ENCODE results near the gene AXIN2.
A peak's percentile ranks its signal among the peaks of the same experiment; 100 is the strongest.

The AXIN2 gene, protein sequence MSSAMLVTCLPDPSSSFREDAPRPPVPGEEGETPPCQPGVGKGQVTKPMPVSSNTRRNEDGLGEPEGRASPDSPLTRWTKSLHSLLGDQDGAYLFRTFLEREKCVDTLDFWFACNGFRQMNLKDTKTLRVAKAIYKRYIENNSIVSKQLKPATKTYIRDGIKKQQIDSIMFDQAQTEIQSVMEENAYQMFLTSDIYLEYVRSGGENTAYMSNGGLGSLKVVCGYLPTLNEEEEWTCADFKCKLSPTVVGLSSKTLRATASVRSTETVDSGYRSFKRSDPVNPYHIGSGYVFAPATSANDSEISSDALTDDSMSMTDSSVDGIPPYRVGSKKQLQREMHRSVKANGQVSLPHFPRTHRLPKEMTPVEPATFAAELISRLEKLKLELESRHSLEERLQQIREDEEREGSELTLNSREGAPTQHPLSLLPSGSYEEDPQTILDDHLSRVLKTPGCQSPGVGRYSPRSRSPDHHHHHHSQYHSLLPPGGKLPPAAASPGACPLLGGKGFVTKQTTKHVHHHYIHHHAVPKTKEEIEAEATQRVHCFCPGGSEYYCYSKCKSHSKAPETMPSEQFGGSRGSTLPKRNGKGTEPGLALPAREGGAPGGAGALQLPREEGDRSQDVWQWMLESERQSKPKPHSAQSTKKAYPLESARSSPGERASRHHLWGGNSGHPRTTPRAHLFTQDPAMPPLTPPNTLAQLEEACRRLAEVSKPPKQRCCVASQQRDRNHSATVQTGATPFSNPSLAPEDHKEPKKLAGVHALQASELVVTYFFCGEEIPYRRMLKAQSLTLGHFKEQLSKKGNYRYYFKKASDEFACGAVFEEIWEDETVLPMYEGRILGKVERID

DNA sequence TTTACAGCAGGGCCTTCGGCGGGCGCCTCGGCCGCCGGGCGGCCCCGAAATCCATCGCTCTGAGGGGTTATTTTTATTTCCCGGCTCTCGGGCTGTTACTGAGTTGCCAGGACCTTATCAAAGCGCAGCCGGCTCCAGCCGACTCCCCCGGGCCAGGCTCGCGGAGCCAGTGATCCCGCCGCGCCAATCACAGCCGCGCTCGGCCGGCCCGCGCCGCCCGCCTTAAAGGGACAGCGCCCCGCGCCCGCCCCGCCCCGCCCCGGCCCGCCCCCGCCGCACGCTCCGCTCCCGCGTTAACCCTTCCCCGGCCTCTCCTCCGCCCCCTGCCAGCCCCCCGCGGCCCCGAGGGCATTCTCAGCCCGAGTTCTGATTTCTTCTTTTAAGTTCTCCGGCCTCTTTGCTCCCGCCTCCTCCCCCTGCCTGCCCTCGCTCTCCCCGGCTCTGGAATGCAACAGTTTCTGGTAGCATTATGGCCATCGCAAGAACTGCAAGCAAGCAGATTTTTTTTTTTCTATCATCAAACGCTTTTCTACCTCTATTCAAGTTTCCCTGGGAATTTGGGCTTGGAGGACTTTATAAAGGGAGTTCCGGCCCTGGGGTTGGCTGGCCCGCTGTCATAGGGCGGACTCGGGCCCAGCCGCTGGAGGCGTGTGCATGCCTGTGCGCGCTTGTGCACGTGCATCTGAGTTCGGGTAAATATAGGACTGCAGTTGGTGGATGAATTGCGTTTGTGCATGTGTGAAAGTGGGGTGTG is at the start of gene AXIN2:
TSS of gene AXIN2 (minus strand) at position 197 of the 754 bp plus-strand sequence. CDS start 3,028 bp downstream, outside the sequence.
- peak; percentile 64 to 78 for DNase-seq (ENCODE audit: low read depth in 1 of 2, low spot score in 1 of 2)

DNA sequence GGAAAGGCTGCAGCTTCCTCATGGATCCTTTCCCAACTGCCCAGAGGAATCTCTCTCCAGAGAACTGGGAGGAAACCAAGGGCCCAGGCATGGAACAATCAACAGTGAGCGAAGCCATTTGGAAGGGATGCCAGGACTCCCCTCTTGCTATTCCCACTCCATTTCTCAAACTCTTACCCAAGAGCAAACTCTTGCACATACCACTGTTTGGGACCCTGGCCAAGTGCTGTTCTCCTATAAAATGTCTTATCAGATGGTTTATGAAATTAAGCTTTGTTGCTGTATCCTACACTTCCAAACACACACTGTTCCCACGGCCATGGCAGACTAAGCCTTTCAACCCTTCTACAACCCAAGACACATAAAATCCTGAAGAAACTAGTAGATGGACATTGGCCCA is 48.3 kb upstream of the AXIN2 start:
- DNase-seq (ENCODE audit: low read depth in 1 of 2, low spot score in 1 of 2): no peak

DNA sequence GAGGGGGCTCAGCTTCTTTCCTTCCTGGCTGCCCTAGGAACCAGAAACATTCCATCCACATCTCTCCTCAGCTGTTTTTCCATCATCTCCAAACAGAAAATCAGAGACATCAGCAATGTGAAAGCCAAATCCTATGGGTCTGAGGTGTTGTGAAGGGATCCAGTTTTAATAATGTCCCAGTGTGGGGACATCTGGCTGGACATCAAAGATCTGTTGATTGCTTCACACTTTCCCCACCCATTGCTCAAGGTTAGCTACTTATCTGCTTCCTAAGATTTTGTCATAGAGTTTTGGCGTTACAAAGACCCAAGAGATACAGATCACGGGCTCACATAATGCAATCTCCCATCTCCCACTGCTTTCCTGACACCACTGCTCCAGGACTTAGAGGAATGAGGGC is 47.8 kb upstream of the AXIN2 start:
- DNase-seq (ENCODE audit: low read depth in 1 of 2, low spot score in 1 of 2): no peak

DNA sequence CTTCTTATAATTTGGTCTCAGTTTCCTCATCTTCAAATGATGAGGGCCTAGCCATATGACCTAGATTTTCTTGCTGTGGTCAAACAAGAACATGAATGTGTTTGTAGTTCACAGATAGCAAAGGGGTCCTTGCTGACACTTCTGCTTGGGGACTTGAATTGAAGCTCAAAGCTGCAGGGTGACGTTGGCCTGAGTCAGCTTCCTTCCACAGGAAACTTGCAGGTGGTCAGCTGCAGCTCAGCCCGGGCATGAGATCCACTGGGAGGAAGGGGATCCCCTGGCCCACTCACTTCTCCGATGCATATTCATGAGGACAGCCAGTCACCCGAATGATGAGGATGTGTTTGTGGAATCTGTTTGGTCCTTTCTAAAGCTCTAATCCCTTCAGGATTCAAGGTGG is 42.6 kb upstream of the AXIN2 start:
- no peak for DNase-seq (ENCODE audit: low read depth in 1 of 2, low spot score in 1 of 2)

DNA sequence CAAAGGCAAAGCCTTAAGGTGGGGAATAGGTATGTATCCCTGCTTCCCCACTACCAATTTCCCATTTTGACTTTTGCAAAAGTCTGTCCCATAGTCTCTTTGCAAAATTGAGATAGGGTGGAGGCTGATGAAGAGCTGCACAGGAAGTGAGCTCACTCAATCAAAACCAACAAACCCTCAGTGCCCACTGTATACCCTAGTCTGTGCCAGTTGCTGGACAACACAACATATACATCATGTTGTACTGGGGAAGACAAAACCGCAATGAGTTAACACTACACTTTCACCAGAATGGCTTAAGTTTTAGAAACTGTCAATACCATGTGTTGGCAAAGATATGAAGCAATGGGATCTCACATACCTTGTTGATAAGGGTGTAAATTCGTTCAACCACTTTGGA is 40.4 kb upstream of the AXIN2 start:
- no peak for DNase-seq (ENCODE audit: low read depth in 1 of 2, low spot score in 1 of 2)

DNA sequence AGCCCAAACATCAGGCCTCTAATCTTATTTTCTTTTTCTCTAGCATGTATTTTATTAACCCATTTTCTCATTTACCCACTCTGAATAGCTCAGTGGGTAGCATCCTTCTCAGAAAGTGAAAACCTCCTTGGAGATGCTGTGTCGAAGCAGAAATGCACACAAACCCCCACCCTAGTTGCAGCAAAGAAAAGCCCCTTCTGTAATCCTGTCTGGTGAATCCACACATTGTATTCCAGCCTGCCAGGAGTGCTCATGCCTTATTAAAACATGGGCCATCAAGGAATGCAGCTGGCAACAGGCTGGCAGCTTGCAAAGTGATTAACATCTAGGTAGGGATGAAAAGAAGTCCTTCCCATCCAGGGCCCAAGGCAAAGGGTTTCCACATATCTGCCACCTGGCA is 39.7 kb upstream of the AXIN2 start:
- no peak for DNase-seq (ENCODE audit: low read depth in 1 of 2, low spot score in 1 of 2)

DNA sequence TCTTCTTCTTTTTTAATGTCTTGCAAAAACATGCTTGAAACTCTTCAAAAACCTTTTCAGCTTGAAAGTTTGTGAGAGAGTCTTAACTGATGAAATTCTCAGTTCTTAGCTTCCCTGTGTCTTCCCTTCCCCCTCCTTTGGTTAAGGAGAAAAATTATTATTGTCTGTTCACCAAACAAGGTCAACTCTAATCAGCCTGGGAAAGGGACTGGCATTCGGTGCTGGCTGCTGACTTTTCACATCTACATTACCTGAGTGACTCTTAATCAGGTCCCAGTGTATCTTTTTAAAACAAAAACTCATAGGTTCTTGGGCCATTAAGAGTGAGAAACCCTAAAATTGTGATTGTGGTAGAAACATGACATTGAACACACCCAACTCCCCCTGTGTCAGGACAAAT is 39.1 kb upstream of the AXIN2 start:
- DNase-seq (ENCODE audit: low read depth in 1 of 2, low spot score in 1 of 2): no peak

DNA sequence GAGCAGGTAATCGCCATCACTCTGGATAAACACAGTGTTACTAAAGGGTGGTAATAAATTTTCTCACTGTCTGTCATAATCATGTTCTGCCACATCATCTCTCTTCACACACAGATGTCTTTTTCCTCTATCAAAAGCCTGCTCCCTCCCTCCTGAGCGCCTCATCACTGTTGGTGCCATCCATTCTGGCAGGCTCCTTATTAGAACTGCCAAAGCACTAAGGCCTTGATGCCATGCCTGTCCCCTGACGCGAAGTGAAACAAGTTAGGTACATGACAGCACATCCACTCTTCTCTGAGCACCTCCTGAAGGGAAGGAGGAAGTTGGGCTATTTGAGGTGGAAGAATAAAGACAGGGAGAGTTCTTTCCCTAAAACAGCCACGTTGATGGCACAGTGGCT is 38.2 kb upstream of the AXIN2 start:
- no peak for DNase-seq (ENCODE audit: low read depth in 1 of 2, low spot score in 1 of 2)

DNA sequence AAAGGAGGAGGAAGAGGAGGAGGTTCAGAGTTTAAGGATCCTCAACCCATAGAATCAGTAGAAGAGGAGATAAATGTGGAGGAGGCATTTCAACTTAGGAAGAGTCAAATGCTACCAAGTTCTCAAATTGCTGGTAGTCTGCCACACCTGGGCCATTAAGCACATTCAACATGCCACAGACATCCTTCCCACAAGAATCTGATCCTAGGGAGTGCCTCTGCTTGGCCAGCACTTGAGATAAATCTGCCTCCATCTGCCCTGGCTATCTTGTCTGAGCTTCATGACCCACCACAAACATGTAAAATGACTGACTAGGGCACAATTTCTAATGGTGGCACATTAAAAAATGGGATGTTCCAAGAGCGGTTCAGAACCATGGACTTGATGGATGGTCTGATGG is 37.3 kb upstream of the AXIN2 start:
- no peak for DNase-seq (ENCODE audit: low read depth in 1 of 2, low spot score in 1 of 2)

DNA sequence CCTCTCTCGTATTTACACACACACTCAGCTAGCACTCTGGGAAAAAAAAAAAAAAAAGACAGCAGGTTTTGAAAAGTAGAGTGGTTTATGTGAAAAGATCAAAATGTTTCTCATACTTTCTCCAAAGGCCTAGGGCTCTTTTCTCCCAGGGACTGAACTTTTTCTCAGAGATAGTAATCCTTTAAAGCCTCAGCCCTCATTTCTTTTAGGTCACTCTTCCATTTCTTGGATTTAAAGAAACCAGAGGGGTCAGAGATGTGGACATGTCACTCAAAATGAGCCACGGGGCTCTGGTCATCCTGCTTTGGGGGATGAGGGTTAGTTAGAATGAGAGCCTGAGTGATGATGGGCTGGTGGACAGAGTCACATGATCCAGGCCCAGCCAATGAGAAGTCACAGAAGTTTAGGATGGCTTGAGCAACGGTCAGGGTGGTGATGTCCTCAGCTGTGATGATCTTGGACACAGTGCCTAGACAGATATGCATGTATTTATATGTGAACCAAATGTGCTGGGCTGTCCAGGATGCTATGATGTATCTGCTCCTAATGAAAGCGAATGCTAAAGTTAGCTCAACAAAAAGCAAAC is 33.7 kb upstream of the AXIN2 start:
- no peak for DNase-seq (ENCODE audit: low read depth in 1 of 2, low spot score in 1 of 2)

DNA sequence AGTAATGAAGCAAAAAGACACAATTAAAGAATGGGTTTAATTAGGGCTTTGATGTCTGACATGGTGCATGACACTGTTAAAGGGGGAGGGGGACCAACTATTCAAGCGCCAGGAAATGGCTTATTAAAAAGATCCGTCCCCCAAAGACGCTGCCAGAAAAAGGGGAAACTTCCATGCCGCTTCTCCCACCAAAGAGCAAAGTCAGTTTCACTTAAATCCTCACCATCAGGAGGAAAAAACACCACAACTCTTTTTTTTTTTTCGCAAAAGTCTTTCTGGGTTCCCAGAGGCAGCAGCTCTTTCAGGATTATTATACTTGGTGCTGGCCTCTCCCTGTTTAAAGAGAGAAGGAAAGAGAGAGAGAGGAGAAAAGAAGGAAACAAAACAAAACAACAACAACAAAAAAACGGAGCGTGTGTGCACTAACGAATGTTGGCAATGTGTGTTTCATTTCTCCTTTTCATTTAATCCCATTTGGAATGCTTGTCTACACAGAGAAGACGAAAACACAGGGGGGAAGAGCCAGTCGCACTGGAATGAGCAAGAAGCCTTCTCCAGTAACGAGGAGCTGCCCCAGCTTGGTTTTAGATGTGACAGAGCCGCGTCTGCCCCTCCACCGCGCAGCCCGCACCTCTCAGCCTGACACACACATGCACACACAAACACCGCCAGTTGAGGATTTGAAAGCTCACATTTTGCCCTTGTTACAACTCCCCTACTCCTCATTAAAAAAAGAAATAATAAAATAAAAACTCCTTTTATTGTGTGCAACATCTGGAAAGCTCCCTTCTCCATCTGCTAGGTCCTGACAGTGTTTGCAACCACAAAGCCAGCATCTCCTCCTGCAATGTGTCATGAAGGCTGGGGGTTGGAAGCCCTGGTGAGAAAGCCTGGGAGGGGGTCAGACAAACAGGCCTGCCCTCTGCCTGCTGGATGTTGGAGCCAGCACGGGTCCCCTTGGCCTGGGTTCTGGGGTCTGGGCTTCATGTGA is 32.7 kb upstream of the AXIN2 start:
- no peak for DNase-seq (ENCODE audit: low read depth in 1 of 2, low spot score in 1 of 2)

DNA sequence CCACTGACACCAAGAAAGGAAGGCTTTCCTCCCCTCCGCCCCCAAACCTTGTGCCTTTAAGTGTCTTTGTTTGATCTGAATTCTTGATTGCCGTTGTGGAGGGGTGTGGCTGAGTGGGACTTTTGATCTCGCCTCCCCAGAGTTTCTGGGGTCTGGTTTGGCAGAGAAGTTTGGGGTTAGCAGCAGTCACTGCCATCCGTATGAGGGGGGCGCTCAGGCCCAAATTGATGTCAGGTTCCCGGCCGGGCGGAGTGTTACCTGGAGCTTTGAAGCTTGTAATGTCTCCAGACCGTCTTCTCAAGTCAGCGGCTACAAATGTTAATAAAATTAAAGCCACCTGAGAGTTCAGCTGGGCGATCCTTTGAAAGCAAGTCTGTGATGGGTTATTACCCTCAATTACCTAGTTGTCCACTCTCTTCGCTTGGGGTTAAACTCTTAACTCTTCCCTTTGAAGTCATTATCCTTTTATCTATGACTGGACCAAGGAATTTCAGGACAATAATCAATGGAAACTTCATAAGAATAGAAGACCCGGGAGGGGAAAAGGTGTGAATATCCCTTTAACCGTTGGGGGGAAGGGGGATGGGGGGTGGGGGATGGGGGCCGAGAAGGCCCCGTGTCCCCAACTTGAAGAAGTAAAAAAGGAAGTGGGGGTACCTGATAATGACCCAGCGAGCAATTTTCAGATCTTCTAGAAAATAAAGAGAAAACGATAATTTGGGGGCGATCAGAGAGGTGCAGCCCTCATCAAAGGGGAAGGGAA is 31.8 kb upstream of the AXIN2 start:
- DNase-seq (ENCODE audit: low read depth in 1 of 2, low spot score in 1 of 2): no peak

DNA sequence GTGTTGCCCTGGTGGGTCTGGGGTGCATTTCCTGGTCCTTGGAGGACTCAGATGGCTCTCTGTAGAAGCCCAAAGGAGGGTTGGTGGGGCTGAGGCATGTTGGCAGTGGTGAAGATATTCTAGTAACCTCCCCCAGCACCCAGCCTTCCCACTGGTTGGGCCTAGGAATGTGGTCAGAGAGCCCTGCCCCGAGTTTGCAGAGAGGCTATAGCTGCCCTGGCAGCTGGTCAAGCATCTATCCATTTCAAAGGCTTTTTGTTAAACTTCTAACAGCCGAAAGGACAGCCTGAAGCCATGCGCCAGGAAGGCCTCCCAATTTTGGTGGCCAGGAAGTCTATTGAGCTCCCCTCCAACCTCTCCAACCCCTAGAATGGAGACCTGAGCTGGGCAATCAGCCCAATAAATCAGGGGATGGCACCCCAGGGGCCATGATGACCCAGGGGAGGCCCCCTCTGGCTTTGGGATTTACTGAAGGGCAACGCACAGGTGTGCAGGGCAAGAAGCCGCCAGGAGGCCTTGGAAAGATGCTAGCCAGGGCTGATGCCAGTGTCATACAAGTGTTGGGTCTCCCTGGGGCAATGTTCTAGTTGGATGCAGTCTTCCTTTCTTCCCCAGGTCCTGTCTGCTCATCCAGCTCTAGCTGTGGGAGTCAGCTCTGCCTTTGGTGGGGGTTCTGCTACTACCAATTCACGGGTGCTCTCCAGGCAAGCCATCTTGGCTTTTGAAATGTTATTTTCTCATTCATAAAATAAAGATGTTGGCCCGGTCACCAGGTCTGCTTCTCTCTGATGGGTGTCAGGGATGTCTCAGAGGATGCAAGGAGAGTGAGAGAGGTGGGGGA is 30.9 kb upstream of the AXIN2 start:
- no peak for DNase-seq (ENCODE audit: low read depth in 1 of 2, low spot score in 1 of 2)

DNA sequence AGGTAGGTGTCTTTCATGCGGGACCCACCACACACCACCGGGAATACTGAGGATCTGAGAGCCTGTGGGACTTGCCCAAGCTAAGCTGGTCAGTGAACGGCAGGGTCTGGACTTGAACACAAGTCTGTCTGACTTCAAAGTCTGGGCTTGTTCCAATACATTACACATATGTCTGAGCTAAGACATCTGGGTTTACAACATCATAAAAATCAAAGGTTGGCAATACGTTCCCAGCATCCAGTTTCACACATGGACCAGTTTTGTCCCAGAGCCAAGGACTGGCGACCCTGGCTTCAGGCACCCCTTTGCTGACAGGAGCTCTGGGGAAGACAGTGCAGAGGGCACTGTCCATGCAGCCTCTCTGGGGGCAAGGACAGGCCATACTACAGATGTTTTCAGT is 27.9 kb upstream of the AXIN2 start:
- DNase-seq (ENCODE audit: low read depth in 1 of 2, low spot score in 1 of 2): no peak

DNA sequence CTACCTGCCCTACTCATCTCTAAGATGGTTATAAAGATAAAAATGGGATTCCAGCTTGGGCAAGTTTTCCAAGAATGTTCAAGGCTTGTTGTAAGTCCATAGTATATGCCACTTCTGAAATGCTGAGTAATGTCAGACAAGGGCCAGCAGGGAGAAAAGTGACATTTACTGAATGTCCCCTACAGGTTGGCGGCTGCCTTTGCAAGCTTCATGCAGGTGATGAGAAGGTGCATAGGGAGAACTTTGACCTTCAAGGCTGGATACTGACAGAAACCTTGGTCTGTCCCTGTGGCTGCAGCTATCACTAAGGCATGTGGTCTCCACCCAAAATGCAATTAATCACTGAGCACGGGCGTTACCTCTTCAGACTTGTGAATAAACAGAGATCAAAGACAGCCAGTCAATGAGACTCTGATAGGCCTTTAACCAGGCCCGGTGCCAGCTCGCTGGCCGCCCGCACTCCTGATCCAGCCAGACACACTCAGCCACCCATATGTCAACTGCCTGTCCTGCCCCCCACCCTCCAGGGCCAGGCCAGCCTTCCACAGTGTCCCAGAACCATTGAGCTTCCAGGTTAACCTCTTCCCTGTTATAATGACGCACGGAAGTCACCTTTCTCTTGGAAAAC is 26.8 kb upstream of the AXIN2 start:
- no peak for DNase-seq (ENCODE audit: low read depth in 1 of 2, low spot score in 1 of 2)

DNA sequence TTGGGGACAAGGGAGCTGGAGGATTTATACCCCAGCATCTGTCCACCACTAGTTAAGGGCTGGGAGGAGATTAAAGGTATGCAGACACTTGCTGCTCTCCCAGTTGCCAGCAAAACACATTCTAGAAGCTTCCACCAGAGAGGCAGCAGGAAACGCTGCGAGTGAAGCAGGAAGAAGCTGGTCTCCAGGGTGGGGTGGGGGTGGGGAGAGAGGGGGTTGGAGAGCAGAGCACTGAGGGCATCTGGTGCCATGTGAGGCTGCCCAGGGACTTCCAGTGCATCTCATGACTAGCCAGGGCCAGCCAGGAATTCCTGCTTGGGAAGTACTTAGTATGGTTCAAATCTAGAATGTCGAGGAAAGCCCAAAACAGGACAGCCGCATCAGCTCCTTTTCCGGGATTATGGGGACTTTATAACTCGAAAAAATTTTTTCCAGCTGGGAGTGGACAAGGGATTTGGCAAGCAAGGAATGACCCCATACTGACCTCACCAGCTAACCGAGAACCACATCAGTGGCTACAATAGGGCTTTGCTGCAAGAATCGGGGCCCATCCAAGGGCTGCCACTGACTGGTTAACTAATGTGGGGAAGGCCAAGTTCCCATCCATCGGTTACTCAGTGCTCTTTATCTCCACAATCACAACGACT is 26.2 kb upstream of the AXIN2 start:
- no peak for DNase-seq (ENCODE audit: low read depth in 1 of 2, low spot score in 1 of 2)

DNA sequence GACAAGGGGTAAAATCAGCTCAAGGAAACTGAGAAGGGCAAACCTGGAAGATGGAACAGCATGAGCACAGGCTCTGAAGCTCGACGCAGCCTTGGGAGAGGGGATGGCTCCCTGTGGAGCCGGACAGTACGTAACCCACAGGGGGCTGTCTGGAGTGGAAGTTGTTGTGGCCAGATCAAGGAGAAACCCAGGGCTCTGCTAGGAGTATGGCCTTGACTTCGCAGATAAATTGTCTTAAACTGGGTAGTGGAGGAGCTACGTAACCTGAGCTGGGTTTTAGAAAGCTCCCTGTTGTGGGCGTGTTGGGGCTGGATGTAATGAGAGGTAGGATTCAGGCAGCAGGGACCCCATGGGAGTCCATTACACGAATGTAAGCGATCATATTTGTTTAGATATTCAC is 25.5 kb upstream of the AXIN2 start:
- no peak for DNase-seq (ENCODE audit: low read depth in 1 of 2, low spot score in 1 of 2)

All from activated CD4-positive, alpha-beta T cell treated with anti-CD3 and anti-CD28 coated beads, Interleukin-2, amount 50 U/mL, for 24 hours (primary cell).